GM12864 (cell line): Measurements from ENCODE around the gene NAGLU.
"Not testable (repeated sequence)": the region's sequence is repeated elsewhere in the genome, so short reads cannot be mapped to it uniquely, and the experiment has no call there.

Experiments
- DNase-seq: peaks from one replicate; pipeline ENCODE4 v3.0.0-alpha.2; 2011; ENCODE audit warnings: low read depth
- H3K4me3 ChIP-seq: 2 replicates; pipeline ENCODE4 v1.5.1; 2011; ENCODE audit warnings: mild to moderate bottlenecking, low read depth, low read length, control low read depth
- TF ChIP-seq, protein P1 (sequence below): IDR thresholded peaks from 2 replicates; pipeline ENCODE4 v1.5.1; 2011; ENCODE audit warnings: low read depth, mild to moderate bottlenecking, moderate library complexity, low read length, control low read depth, inconsistent platforms; ENCODE audit errors: missing control alignments

Gene NAGLU

DNA sequence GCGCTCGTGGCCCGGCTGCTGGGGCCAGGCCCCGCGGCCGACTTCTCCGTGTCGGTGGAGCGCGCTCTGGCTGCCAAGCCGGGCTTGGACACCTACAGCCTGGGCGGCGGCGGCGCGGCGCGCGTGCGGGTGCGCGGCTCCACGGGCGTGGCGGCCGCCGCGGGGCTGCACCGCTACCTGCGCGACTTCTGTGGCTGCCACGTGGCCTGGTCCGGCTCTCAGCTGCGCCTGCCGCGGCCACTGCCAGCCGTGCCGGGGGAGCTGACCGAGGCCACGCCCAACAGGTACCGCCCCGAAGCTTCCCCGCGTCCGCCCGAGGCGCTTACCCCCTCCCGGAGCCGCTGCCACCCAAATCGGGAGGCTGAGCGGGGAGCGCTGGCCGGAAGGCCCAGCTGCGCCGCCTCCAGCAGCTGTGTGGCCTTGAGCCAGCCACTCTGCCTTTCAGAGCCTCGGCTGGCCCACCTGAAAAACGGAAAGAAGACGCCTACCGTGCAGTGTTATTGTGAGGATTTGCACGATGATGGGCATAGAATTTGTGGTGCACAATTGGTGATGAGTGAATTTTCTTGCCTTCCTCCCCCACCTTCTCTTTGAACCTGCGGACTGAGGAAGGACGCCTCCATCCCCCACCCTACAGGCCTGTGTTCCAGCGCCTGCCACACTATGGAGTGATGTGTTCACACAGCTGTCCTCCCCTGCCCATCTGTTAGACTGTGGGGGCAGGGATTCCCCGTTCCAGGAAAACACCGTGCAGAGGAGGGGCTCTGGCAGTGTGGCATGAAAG is 523 bp downstream of the NAGLU start:
- peak overlapping the region; percentile 60 for H3K4me3 ChIP-seq
- DNase-seq: no peak
- TF ChIP-seq, protein P1, sequence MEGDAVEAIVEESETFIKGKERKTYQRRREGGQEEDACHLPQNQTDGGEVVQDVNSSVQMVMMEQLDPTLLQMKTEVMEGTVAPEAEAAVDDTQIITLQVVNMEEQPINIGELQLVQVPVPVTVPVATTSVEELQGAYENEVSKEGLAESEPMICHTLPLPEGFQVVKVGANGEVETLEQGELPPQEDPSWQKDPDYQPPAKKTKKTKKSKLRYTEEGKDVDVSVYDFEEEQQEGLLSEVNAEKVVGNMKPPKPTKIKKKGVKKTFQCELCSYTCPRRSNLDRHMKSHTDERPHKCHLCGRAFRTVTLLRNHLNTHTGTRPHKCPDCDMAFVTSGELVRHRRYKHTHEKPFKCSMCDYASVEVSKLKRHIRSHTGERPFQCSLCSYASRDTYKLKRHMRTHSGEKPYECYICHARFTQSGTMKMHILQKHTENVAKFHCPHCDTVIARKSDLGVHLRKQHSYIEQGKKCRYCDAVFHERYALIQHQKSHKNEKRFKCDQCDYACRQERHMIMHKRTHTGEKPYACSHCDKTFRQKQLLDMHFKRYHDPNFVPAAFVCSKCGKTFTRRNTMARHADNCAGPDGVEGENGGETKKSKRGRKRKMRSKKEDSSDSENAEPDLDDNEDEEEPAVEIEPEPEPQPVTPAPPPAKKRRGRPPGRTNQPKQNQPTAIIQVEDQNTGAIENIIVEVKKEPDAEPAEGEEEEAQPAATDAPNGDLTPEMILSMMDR: no peak

DNA sequence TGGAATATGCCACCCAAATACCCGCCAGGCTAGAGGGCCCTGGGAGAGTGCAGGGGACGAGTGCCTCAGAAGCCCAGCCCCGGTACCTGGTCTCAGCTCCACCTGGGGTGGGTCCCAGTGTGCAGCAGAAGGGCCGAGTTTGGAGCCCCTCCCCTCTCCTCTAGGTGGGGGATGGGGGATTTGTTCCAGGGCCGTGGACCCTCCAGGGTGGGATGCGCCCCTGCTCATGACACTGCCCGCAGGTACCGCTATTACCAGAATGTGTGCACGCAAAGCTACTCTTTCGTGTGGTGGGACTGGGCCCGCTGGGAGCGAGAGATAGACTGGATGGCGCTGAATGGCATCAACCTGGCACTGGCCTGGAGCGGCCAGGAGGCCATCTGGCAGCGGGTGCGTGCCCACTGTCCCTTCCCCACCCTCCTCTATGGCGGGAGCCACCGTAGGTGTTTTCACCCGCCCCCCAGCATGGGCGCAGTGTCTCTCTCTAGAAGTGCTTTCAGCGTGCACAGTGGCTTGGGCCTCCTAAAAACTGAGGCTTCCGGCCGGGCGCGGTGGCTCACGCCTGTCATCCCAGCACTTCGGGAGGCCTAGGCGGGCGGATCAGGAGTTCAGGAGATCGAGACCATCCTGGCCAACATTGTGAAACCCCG is 1.2 kb downstream of the NAGLU start:
- TF ChIP-seq, protein P1: no peak
- no peak for DNase-seq
- peak overlapping the region; percentile 60 for H3K4me3 ChIP-seq

DNA sequence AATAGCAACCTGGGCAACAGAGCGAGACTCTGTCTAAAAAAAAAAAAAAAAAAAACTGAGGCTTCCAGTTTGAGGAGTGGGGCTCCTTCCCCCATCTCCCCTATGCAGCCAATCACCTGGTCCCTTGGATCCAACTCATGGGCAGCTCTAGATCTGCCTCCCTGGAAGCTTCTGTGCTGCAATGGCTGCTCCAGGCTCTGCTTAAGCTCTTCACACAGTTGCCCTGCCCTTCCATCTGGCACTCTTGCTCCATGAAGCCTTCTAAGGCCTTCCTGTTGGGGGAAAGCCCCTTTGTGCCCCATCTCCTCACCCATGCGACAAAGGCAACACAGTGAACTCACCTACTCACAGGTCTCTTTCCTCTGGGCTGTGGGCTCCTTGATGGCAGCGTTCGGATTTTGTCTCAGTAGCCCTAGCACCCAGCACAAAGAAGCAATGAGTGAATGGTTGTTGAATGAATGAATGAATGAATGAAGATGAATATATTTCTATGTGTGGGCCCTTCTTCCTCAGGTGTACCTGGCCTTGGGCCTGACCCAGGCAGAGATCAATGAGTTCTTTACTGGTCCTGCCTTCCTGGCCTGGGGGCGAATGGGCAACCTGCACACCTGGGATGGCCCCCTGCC is 1.9 kb downstream of the NAGLU start:
- no peak for DNase-seq

DNA sequence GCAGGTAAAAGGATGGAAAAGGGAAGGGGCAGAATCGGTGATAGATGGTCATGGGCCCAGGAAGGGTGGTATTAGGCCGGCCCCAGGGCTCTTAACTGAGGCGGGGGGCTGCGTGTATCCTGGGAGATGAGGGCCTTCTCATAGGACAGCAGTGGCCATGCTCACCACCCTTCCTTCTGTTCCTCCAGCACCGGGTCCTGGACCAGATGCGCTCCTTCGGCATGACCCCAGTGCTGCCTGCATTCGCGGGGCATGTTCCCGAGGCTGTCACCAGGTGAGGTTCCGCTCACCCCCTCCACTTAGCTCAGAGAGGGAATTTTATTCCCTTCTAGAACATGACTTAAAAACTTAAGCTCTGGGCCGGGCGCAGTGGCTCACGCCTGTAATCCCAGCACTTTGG is 2.4 kb downstream of the NAGLU start:
- no peak for DNase-seq
- TF ChIP-seq, protein P1: no peak
- H3K4me3 ChIP-seq: no peak overlapping the region

More for the DNA sequence above, 1.9 kb downstream of the NAGLU start:
- no peak overlapping the region for H3K4me3 ChIP-seq
- TF ChIP-seq, protein P1: no peak

DNA sequence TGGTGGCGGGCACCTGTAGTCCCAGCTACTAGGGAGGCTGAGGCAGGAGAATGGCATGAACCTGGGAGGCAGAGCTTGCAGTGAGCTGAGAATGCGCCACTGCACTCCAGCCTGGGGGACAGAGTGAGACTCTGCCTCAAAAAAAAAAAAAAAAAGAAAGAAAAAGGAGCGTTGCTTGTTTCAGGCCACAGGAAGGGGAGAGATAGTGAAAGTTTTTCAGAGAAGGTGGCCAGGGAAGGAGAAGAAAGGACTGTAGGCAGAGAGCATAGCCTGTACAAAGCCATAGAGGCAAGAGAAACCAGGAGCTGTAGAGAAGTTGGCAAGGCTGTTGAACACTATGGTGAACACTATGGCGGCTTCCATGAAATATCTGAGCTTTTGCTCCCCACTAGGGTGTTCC is 4.5 kb downstream of the NAGLU start:
- not testable (repeated sequence) for DNase-seq, H3K4me3 ChIP-seq

DNA sequence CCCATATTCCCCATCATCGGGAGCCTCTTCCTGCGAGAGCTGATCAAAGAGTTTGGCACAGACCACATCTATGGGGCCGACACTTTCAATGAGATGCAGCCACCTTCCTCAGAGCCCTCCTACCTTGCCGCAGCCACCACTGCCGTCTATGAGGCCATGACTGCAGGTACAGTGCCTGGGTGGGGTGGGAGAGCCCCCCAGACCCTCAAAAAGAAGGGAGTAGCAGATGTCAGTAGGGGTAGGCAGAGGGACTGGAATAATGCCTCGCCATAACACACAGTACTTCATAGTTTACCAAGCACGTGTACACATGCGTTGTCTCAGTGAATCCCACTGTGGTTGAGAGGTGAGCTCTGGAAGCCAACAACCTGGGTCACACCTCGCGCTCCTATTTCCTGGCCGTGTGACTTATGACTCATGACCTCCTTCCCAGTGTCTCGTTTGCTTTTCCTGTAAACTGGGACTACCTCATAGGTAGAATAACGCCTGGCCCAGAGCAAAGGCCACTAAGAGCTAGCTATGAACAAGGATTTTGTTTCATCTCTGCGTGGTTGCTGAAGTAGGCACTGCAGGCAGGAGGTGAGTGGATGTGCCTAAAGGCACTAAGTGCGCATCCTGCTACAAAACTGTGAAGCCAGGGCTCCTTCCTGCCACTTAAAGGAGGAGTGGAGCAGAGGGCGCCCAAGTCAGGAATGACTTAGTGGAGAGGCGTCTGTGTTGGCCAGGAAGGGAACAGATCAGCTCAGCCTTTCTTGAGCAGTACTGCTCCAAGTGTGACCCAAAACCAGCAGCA is 5.2 kb downstream of the NAGLU start:
- no peak for DNase-seq
- TF ChIP-seq, protein P1: no peak
- no peak overlapping the region for H3K4me3 ChIP-seq
